GM12873 (cell line): ENCODE data around the gene SETD3.

ENCODE experiments used
- TF ChIP-seq, protein P1 (sequence below): IDR thresholded peaks from 2 replicates; pipeline ENCODE4 v1.5.1; 2012; ENCODE audit warnings: low read depth, mild to moderate bottlenecking, moderate library complexity, low read length, control low read depth; ENCODE audit not compliant: insufficient read depth; ENCODE audit errors: missing control alignments

Gene SETD3

GRCh38 chr14:99509871-99510555, 29.4 kb upstream of the SETD3 start:
- TF ChIP-seq, protein P1, sequence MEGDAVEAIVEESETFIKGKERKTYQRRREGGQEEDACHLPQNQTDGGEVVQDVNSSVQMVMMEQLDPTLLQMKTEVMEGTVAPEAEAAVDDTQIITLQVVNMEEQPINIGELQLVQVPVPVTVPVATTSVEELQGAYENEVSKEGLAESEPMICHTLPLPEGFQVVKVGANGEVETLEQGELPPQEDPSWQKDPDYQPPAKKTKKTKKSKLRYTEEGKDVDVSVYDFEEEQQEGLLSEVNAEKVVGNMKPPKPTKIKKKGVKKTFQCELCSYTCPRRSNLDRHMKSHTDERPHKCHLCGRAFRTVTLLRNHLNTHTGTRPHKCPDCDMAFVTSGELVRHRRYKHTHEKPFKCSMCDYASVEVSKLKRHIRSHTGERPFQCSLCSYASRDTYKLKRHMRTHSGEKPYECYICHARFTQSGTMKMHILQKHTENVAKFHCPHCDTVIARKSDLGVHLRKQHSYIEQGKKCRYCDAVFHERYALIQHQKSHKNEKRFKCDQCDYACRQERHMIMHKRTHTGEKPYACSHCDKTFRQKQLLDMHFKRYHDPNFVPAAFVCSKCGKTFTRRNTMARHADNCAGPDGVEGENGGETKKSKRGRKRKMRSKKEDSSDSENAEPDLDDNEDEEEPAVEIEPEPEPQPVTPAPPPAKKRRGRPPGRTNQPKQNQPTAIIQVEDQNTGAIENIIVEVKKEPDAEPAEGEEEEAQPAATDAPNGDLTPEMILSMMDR = no peak

DNA sequence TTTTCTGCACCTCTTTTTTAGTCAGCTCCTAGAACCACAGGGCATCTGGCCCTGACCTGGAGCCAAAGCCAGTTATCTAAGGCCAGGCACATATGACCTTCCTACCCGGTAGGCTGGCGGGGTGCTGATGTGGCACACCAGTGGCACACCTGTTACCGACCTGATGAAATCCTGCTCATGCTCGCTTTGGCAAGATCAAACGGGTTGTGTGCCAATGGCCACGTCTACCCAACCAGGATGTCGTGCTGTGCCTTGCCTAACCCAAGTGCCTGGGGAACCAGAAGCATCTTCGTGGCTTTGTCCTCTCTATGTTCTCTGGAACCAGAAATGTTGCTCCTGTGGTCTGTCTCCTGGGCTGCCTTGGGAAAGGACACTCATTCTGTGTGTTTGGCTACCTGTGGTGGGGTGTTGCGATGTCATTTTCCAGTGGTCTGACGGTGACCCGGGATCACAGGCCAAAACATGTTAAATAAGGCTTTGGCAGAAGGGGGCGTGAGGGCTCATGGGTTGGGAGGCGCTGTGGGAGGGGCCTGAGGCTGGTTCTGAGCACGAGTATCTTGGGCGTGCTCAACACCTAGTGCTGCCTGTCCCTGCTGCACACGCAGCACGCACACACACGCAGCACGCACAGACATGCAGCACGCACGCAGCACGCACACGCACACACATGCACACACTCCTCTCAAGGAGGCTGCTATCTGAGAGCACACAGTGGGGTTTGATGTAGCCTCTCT, 28.4 kb upstream of the SETD3 start:
- TF ChIP-seq, protein P1 = no peak

DNA sequence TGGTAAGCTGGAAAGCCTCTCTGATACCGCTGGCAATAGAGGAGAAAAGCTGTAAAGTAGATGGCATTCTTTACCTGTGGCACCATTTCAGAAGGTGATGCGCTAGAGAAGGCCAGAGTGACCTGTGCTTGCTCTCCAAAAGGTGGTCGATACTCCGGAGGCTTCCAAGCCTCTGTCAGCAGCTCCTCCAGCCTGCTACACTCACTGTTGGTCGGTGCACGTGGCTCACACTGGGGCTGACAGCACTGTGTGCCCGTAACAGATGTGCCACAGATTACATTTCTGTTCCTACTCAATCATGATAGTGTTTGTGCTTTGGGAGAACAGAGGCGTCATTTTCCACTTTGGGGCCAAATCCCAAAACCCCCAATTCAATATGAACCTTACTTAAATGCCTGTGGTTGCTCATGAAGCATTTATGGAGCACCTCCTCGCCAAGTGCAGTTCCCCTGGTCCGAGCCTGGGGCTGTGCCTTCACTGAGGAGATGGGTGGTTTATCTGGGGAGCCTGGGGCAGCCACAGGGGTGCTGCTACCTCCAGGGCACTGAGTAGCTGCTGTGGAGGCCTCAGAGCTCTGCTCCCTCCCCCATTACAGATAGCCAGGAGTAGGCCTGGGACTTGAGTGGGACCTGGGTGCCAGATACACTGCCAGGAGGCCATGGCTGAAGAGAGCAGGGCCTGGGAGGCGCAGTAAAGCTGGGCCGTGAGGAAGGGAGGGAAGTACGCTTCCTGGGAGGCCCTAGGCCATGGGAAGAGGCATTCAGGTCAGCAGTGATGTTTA, 27.4 kb upstream of the SETD3 start:
- TF ChIP-seq, protein P1 = no peak

- TF ChIP-seq, protein P1 = no peak
Observed at GRCh38 chr14:99506276-99506675, 25.6 kb upstream of the SETD3 start.

GRCh38 chr14:99505089-99505488, 24.4 kb upstream of the SETD3 start:
- TF ChIP-seq, protein P1 = no peak

- TF ChIP-seq, protein P1 = no peak
Observed at GRCh38 chr14:99503848-99504453, 23.3 kb upstream of the SETD3 start.
